TTC549 (cell line): Measurements from ENCODE around the gene RHOT2.

Experiments used
- FAIRE-seq: peaks from 2 replicates; lab custom pipeline; 2012; peaks lifted over from hg19 to GRCh38; lab: Jason Lieb, UNC

RHOT2 gene

DNA sequence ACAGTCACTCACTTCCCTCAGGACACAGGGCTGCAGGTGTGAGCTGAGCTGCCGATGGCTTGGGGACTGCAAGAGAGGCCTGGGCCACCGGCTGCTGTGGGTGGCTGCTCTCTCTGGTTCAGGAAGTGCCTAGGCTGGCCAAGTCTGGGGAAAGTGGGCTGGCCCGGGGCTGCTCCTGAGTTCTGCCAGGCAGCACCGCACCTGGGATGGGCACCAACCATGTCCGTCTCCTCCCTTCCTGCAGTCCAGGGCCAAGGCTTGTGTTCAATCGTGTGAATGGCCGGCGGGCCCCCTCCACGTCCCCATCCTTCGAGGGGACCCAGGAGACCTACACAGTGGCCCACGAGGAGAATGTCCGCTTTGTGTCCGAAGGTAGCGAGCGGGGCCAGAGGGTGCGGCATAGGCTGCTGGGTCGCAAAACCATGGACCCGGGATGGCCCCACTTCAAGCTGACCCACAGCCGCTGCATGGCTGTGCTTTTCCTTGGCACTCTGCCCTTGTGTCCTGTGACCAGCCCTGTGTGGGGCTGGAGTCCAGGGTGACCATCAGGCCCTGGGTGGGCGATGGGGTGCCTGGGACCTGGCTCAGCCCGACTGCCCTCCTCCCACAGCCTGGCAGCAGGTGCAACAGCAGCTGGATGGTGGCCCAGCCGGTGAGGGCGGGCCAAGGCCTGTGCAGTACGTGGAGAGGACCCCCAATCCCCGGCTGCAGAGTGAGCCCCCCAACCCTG lies 20.6 kb upstream of the RHOT2 start:
- no peak for FAIRE-seq

GRCh38 chr16:648071-648780 lies 19.7 kb upstream of the RHOT2 start:
- no peak for FAIRE-seq

DNA sequence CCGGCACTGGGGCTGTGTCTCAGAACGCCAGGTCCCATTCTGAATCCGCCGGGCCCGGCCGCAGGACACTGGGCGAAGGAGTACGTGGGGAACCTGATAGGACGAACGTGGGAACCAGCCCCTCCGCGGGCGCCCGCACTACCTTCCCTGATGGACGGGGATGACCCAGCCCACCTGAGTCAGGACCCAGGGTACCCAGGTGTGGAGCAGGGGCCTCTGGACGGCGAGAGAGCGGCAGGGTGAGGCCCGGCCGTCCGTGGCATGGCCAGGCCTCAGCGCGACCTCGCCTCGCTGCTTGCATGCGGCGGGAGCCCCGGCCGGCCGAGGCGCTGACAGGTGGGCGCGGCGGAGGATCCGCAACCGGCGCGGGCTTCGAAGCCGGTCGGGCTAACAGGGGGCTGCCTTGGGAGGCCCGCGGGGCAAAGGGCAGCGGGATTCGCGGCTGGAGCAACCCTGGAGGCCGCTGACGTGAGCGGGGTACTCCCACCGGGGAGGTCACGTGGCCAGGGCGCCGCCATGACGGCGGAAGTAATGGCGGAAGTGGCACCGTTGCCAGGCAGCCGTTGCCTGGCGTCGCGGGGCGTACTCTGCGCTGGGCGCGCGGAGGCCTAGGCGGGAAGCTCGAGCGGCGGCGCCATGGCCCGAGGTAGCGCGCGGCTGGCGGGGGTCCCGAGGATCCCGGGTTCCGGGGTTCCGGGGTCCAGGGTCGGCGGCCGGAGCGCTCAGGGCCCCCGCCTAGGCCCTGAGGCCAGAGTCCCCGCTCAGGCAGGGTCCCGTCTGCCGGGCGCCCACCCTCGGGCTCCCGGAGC lies 18.9 kb upstream of the RHOT2 start, which contains the start of gene WDR90:
TSS of gene WDR90 (plus strand) at position 585 of the 809 bp plus-strand sequence. CDS start at position 637, 52 bp downstream.
- no peak for FAIRE-seq

GRCh38 chr16:649631-650030 lies 18.3 kb upstream of the RHOT2 start:
- no peak for FAIRE-seq

- FAIRE-seq = no peak
These were observed 16.1 kb upstream of the RHOT2 start for GRCh38 chr16:651844-652243.

DNA sequence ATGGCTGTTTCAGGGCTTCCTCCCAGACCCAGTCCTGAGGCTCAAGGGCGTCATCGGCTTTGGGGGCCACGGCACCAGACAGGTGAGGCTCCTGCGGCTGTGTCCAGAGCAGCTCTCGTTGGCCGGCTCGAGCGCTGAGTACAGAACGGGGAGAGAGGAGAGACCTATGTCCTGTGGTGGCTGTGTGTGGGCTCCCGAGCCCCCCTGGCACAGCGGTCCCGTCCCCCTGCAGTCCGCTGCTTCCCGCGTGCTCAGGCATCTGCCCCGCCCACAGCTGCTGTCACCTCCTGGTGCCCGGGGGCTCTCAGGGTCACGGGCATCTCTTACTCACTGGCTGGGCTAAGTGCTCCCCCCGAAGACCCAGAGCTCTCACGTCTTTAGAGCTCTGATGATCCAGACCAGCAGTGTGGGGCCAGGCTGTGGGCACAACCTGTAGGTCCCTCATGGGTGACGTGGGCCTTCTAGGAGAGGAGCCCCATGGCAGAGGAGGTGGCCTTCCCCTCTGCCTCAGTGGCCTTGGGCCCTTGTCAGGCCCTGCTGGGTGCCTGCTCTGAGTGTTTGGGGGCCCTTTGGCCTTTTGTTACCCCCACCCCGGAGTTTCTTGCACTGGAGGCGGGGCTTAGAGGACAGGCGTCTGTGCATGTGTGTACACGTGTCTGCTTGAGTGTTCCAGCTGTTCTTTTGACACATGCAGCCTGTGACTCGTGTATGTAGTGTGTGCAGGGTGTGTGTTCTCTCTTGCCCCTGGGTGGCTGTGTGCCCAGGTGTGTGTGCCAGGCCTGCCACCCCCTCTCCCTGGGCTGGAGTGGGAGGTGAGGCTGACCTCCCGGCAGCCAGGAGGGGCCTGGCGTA lies 15.3 kb upstream of the RHOT2 start:
- no peak for FAIRE-seq

DNA sequence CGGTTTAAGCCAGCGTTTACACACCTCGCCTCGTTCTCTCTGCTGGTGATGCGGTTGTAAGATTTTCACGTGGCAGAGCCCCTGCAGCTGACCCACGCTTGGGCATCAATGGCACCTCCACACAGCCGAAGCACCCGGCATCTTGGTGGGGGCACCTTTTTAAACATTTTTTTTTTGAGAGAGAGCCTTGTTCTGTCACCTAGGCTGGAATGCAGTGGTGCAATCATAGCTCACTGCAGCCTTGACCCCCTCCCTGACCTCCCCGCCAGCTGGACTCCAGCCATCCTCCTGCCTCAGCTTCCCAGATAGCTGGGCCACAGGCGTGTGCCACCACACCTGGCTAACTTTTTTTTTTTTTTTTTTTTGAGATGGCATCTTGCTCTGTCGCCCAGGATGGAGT lies 13.9 kb upstream of the RHOT2 start:
- no peak for FAIRE-seq

DNA sequence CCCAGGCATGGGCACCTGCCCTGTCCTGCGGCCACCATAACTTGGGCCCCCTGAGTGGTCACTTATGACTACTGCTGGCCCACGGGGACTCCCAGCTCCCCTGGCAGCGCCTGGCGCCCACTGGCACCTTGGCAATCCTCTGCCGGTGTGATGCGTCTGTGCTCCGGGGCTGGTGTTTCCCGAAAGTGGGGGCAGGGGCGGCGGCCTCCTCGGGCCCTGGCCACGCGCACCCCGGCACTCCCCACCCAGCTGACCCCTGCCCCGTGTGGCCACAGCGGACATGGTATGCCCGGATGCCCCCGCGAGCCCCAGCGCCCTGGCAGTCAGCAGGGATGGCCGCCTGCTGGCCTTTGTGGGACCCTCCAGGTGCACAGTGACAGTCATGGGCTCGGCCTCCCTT lies 10.4 kb upstream of the RHOT2 start:
- FAIRE-seq = no peak

DNA sequence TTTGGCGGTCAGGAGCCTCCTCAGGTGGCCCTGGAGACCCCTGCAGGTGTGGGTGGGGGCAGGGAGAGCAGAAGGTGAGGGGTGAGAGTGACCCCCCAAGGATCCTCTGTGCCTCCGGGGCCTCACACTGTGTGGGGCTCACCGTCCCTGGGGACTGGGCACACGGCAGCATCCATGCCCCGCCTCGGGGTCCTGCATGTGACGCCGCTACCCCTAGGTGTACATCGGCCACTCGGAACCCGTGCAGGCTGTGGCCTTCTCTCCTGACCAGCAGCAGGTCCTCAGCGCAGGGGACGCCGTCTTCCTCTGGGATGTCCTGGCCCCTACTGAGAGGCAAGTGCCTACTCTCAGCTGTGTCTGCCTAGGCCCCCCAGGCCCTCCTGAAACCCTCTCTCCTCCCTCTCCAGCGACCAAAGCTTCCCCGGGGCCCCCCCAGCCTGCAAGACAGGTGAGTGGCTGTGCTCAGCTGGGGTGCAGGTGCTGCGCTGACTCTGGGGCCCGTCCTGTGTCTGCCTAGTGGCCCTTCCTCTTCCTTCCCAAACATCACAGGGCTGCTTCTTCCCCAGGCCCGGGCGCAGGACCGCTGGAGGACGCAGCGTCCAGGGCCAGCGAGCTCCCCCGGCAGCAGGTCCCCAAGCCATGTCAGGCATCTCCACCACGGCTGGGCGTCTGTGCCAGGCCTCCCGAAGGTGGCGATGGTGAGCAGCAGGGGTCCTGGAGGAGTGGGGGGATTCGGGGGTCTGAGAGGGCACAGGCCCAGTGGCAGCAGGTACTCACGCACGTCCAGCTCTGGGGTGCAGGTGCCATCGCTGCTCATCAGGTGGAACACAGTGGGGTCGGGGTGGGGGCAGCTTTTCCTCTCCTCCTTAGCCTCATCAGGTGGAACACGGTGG lies 9.0 kb upstream of the RHOT2 start:
- FAIRE-seq = no peak

DNA sequence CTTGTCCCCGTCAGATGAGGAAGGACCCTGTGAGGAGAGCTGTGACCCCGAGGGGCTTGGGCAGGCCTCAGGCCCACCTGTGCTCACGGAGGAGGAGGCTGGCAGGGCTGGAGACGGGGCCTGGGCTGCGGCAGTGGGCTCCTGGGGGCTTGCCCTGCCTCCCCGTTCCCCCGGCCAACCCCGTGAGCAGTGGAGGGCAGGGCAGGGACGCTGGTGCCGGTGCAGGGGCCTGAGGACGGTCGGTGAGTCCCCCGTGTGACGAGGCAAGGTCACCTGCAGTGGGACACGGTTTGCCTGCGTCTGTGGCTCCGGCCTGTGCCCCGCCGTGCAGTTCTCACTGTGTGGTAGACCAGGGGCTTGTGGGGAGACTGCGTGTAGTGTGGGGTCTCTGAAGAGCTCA lies 8.3 kb upstream of the RHOT2 start:
- FAIRE-seq = no peak

DNA sequence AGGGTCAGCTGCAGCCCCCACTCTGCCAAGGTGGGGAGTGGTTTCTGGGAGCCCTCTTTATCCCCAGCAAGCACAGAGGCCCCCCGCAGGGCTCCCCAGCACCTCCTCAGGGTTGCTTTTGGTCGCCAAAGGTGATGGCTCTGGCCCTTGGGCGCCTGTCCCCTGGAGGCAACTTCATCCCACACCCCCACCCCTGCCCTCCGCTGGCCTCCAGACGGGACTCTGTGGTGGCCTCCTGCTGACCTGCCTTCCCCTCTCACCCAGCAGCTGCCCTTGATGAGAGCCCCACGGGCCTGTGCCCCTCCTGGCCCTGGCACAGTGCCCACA lies 7.8 kb upstream of the RHOT2 start:
- no peak for FAIRE-seq

DNA sequence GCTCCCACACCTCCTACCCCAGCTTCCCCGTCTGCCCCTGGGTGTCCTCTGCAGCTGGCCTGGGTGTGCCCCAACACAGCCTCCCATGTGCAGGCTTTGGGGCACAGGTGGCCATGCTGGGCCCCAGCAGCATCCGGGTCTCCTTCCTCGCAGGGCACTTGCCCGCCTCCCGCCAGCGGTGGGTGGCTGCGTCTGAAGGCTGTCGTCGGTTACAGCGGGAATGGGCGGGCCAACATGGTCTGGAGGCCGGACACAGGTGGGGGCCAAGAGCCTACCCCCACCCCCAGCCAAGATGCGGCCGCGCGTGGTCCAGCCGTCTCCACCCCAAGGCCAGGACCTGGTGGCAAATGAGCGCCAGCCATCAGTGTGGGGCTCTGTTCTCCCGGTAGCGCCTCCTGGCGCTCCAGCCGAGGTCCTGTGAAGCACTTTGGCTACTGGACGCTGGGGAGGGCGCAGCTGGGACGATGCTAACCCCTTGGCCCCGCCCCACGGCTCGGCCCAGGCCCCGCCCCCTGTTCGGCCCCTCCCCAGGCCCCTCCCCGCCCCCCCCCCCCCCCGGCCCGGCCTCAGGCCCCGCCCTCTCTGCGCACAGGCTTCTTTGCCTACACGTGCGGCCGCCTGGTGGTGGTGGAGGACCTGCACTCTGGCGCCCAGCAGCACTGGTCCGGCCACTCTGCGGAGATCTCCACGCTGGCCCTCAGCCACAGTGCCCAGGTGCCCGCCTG lies 7.3 kb upstream of the RHOT2 start:
- FAIRE-seq = no peak

GRCh38 chr16:661184-661821 lies 6.6 kb upstream of the RHOT2 start:
- no peak for FAIRE-seq

GRCh38 chr16:662095-662494 lies 5.8 kb upstream of the RHOT2 start:
- FAIRE-seq = no peak

GRCh38 chr16:662597-662996 lies 5.3 kb upstream of the RHOT2 start:
- no peak for FAIRE-seq

GRCh38 chr16:666572-666971 lies 1.4 kb upstream of the RHOT2 start:
- FAIRE-seq = no peak

GRCh38 chr16:667113-667779 lies 686 bp upstream of the RHOT2 start:
- no peak for FAIRE-seq

DNA sequence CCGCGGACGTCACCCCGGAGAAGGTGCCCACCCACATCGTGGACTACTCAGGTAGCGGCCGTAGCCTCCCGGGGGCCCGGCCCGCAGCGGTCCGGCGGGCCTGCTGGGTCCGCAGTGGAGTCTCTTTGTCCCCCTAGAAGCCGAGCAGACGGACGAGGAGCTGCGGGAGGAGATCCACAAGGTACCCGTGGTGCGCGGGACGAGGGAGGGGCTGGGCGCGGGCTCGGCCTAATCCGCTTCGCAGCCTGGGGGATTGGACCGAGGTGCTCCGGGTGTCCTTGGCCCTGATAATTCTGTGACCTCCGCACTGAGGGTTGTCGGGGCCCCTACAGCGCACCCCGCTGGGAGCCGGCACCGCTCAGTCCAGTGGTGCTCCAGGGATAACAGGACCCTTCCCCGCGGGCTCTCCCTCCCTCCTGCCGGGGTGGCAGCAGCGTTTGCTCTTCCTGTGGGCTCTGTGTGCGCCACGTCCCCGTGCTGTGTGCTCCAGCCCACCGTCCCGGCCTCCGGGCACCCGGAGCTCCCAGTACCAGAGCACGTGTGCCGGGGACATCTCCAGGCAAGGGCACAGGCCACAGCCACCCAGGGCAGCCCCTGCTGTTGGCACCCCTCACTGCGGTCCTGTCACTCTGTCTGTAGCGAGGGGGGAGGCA lies 713 bp downstream of the RHOT2 start:
- FAIRE-seq = no peak

- no peak for FAIRE-seq
These were observed 1.7 kb downstream of the RHOT2 start for GRCh38 chr16:669666-670065.
